Upper lobe of left lung (tissue), 6 donors: Measurements from ENCODE around the gene TAOK1. TPM values are rescaled to one million over a fixed set of nuclear protein-coding genes. Genes with fewer than 3 reads are reported as not detected.

Experiments
- ATAC-seq, 2 donors: fragments of 200-7000 bp; cut with Tn5 transposase; one replicate each; pipeline ENCODE4 v1.9.1; 2022; ENCODE audit warnings: mild to moderate bottlenecking in 2 of 2, moderate library complexity in 2 of 2; ENCODE audit not compliant: low FRiP score in 2 of 2
- DNase-seq, 2 donors: peaks; one replicate each; pipeline ENCODE4 v3.0.0-alpha.2; 2019 to 2020
- H3K27ac ChIP-seq, 4 donors: fragments of 200-600 bp; sonication (generic); one replicate each; pipeline ENCODE4 v1.5.1; 2016 to 2019
- H3K27me3 ChIP-seq, 4 donors: fragments of 200-600 bp; sonication (generic); one replicate each; pipeline ENCODE4 v1.5.1; 2017 to 2019
- H3K36me3 ChIP-seq, 4 donors: fragments of 200-600 bp; sonication (generic); one replicate each; pipeline ENCODE4 v1.5.1; 2016 to 2019
- H3K4me1 ChIP-seq, 4 donors: fragments of 200-600 bp; sonication (generic); one replicate each; pipeline ENCODE4 v1.5.1; 2018 to 2019
- H3K4me3 ChIP-seq, 4 donors: fragments of 200-600 bp; sonication (generic); one replicate each; pipeline ENCODE4 v1.5.1; 2017 to 2019; ENCODE audit warnings: mild to moderate bottlenecking in 2 of 4, moderate library complexity in 1 of 4
- H3K9me3 ChIP-seq, 4 donors: fragments of 200-600 bp; sonication (generic); one replicate each; pipeline ENCODE4 v1.5.1; 2018 to 2019
- CTCF ChIP-seq, 6 experiments: fragments of 450-650 bp in 4 of 6; fragments of 200-600 bp in 2 of 6; sonication (generic) in 2 of 6; IDR thresholded peaks; one replicate each; pipeline ENCODE4 v1.5.1; 2016 to 2019; ENCODE audit warnings: antibody characterized with exemption in 6 of 6
- EP300 ChIP-seq, 4 donors: sonication (generic); formaldehyde crosslinking; IDR thresholded peaks; one replicate each; pipeline ENCODE4 v1.5.1; 2017; ENCODE audit warnings: antibody characterized with exemption in 4 of 4, control low read depth in 2 of 4
- POLR2A ChIP-seq, 4 donors: fragments of 450-650 bp; IDR thresholded peaks; one replicate each; pipeline ENCODE4 v1.5.1; 2016 to 2017; ENCODE audit warnings: antibody characterized with exemption in 4 of 4, mild to moderate bottlenecking in 2 of 4
- POLR2AphosphoS5 ChIP-seq, 2 donors: sonication (generic); formaldehyde crosslinking; IDR thresholded peaks; one replicate each; pipeline ENCODE4 v1.5.1; 2017; ENCODE audit warnings: antibody characterized with exemption in 2 of 2
- WGBS, 2 donors: methylation state at CpG; one replicate each; pipeline ENCODE4 v1.1.5; 2017 to 2018; 5-methylcytosine and 5-hydroxymethylcytosine counted together
- total RNA-seq, 6 donors: library from RNA; depleted of rRNA in 4 of 6; stranded (reverse); fragments of >200 nt in 4 of 6; gene quantifications; one replicate each; pipeline versions ENCODE4 v1.1.0 to v1.2.1, GENCODE V29; 2016 to 2021
- donor health status: DM: no; HTN: no; CAD: no; lungs with moderate emphysema.
- donor health status: DM: no; HTN: yes; CAD: no; lungs with severe emphysema.

The TAOK1 gene
- total RNA-seq: 100 to 1,000 TPM in 1 of 6 donors, 10 to 100 TPM in 5; 43.0 to 100 (median 59.3) TPM

GRCh38 chr17:29389982-29390850 lies at the start of gene TAOK1:
TSS of gene TAOK1 (plus strand) at chr17:29390363. CDS start at chr17:29451549, 61,186 bp downstream.
- TF ChIP-seq POLR2AphosphoS5 (IDR thresholded peaks at IDR 0.05) (peak; percentile 84 to 93), CTCF (IDR thresholded peaks at IDR 0.05) (peak in 3 of 6 experiments; percentile 5 to 29 (median 6)), POLR2A (IDR thresholded peaks at IDR 0.05) (peak; percentile 77 to 98 (median 96)), EP300 (IDR thresholded peaks at IDR 0.05) (no peak)
- Histone ChIP-seq H3K4me1 (peaks cover 25 to 38% (median 29%) of the 10 kb centered on the region in 4 donors), H3K27me3 (no peaks in the 10 kb centered on the region), H3K27ac (peak within 1 kb of the TSS; percentile 97 to 100 (median 99)), H3K36me3 (no peaks in the 10 kb centered on the region), H3K4me3 (peak within 1 kb of the TSS; percentile 80 to 99 (median 96)), H3K9me3 (no peaks in the 10 kb centered on the region)
- ATAC-seq (peak; percentile 99), DNase-seq (peak; percentile 99 to 100)
- WGBS, 2 donors: 0 to 1% methylated on average over 25 to 46 of the region's 87 CpGs

GRCh38 chr17:29341726-29342125 lies 48.4 kb upstream of the TAOK1 start:
- no peak for TF ChIP-seq POLR2A (IDR thresholded peaks at IDR 0.05)
- no peak for TF ChIP-seq EP300 (IDR thresholded peaks at IDR 0.05)
- no peak for TF ChIP-seq CTCF (IDR thresholded peaks at IDR 0.05)
- TF ChIP-seq POLR2AphosphoS5 (IDR thresholded peaks at IDR 0.05): no peak
- 79 to 86% methylated on average over 2 of the region's 2 CpGs for WGBS, 2 donors
- no peak overlapping the region for H3K27ac ChIP-seq
- no peaks in the 10 kb centered on the region for H3K36me3 ChIP-seq
- H3K9me3 ChIP-seq: no peaks in the 10 kb centered on the region
- DNase-seq (no peak), ATAC-seq (no peak)
- H3K4me3 ChIP-seq: no peak overlapping the region
- H3K4me1 ChIP-seq: no peaks in the 10 kb centered on the region
- H3K27me3 ChIP-seq: no peaks in the 10 kb centered on the region

- no peak overlapping the region for H3K4me3 ChIP-seq
- H3K36me3 ChIP-seq: no peaks in the 10 kb centered on the region
- H3K27ac ChIP-seq: no peak overlapping the region
- H3K4me1 ChIP-seq: no peaks in the 10 kb centered on the region
- H3K9me3 ChIP-seq: no peaks in the 10 kb centered on the region
- H3K27me3 ChIP-seq: no peaks in the 10 kb centered on the region
- WGBS, 2 donors: 75 to 77% methylated on average over 11 of the region's 11 CpGs
- no peak for ATAC-seq
- no peak for TF ChIP-seq POLR2AphosphoS5 (IDR thresholded peaks at IDR 0.05)
- TF ChIP-seq EP300 (IDR thresholded peaks at IDR 0.05): no peak
- TF ChIP-seq CTCF (IDR thresholded peaks at IDR 0.05): no peak
- no peak for TF ChIP-seq POLR2A (IDR thresholded peaks at IDR 0.05)
- DNase-seq: no peak
Observed at GRCh38 chr17:29342158-29342765, 47.9 kb upstream of the TAOK1 start.

- Histone ChIP-seq H3K9me3 (no peaks in the 10 kb centered on the region), H3K4me1 (no peaks in the 10 kb centered on the region), H3K36me3 (no peaks in the 10 kb centered on the region), H3K4me3 (no peak overlapping the region), H3K27me3 (no peaks in the 10 kb centered on the region), H3K27ac (no peak overlapping the region)
- no peak for TF ChIP-seq POLR2AphosphoS5 (IDR thresholded peaks at IDR 0.05)
- no peak for TF ChIP-seq POLR2A (IDR thresholded peaks at IDR 0.05)
- TF ChIP-seq EP300 (IDR thresholded peaks at IDR 0.05): no peak
- no peak for TF ChIP-seq CTCF (IDR thresholded peaks at IDR 0.05)
- 90 to 94% methylated on average over 11 of the region's 11 CpGs for WGBS, 2 donors
- ATAC-seq (no peak), DNase-seq (no peak)
Observed at GRCh38 chr17:29344201-29344856, 45.8 kb upstream of the TAOK1 start.
